Inferior parietal cortex (tissue), 1 donor: Measurements from ENCODE around the gene KCNMB3.
A peak's percentile ranks its signal among the peaks of the same experiment; 100 is the strongest.
"Not testable (repeated sequence)": the region's sequence is repeated elsewhere in the genome, so short reads cannot be mapped to it uniquely, and the experiment has no call there.

Source experiments
- DNase-seq: peaks from one replicate; pipeline ENCODE4 v3.0.0-alpha.2; 2016; ENCODE audit errors: extremely low spot score

KCNMB3 gene

DNA sequence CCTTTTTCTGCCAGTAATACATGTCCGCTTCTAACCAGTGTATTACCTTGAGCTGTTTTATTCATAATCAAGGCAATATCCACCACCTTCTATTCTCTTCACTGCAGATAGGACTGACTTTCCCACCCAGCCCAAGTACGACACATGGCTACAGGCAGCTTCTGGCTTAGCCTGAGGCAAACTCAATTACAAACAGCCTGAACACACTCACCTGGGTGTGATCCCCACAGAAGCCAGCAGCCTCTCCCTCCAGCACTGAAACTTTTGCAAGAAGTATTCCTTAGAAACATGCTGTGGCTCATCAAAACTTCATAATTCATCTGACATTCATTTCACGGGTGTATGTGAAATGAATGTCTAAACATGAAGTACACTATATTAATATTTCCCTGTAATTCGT is 13.5 kb upstream of the KCNMB3 start:
- DNase-seq = no peak

- no peak for DNase-seq
These were observed 12.2 kb upstream of the KCNMB3 start for GRCh38 chr3:179263134-179263533.

DNA sequence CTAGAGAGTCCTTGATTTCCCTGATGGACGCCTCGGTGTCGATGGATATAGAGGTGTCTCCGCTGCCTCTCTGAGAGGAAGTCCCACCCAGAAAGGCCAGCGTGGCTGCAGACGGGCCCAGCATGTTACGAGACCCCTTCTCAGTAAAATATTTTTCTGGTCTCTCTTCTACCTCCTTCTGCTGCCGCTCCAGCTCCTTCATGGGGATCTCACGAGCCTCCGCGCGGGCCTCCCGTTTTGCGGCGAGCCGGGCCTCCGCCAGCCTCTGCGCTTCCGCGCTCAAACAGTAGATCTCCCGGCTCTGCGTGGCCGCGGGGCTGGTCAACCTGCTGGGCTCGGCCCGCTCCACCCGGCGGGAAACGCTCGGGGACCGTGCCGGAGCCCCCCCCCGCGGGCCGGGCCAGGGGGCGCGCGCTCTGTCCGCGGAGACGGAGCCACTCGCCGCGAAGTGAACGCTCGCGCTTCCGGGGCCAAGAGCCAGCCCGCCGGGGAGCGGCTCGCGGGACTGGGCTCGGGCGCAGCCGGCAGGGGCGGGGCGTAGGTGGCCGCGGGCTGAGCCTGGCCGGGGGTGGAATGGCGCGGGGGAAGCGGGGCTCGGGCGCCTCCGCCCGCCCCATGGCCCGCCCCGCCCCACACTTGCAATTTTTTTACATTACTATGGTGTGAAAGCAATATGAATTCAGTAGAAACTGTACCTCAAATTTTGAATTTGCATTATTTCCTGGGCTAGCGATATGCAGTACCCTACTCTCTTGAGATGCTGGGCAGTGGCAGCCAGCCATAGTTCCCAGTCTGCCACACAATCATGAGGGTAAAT is 10.2 kb upstream of the KCNMB3 start:
- peak; percentile 40 for DNase-seq

- not testable (repeated sequence) for DNase-seq
These were observed 9.2 kb upstream of the KCNMB3 start for GRCh38 chr3:179259959-179260756.

- no peak for DNase-seq
These were observed 7.9 kb upstream of the KCNMB3 start for GRCh38 chr3:179258820-179259219.

GRCh38 chr3:179257742-179258141 is 6.8 kb upstream of the KCNMB3 start:
- DNase-seq = not testable (repeated sequence)

- no peak for DNase-seq
These were observed 5.9 kb upstream of the KCNMB3 start for GRCh38 chr3:179256813-179257212.

DNA sequence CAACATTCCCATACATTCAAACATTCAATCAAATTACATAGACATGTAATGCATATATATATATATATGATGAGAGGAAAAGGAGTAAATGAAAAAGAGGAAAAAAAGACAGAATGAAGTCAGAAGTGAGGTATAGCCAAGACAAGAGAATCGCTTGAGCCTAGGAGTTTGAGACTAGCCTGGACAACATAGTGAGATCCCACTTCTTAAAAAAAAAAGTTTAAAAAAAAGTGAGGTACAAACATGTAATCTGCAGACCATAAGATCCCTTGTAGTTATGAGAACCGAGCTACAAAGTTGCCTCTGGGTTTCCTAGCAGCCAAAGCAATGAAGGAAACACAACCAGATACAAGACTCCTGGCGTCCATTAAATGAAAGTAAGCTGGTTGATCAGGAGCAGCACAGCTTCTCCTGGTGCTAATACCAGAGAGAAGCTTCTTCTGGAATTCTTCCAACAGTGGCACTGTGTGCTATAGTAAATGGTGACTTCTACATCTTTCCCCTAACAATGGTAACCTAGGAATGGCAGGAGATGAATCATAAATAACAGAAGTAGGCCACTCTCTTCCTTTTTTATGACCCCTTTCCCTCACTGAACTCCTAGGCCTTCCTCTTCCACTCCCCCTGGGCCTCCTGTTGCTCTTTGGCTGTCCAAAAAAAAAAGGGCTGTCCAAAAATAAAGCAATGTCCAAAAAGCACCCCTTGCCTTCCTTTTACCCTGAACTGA is 3.5 kb downstream of the KCNMB3 start:
- DNase-seq = no peak

DNA sequence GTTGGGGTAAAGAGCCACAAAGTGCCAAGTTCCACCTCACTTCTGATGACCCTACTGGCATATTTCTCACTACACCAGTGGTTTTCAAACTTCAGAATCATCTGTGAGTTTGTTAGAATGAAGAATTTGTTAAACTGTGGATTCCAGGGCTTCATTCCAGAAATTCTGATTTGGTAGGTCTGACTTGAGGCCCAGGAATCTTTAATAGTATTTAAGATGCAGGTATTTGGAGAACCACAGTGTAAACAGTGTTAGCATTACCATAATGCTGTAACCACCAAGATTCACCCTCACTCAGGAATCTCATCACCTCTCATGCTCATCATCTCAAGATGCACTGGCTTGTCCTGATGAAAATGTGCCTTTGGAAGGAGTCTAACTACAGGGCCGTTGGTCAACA is 6.0 kb downstream of the KCNMB3 start:
- no peak for DNase-seq

GRCh38 chr3:179242859-179243258 is 8.1 kb downstream of the KCNMB3 start:
- not testable (repeated sequence) for DNase-seq

DNA sequence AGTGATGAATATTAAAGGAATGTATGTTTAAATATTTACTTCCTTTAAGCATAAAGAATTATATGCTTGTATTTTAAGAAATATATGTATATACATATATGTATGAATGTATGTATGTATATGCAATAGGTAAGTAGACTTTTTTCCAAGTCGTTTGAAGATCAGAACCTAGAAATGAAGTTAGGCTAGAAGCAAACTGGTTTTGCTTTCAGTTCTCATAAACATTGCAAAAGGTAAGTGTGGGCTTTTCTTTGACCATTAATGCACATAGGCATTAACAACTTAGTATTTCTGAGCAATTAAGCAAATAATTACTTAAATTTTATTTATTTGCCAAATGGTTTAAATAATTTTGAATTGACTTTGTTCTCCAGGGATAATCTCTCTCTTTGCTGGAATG is 10.6 kb downstream of the KCNMB3 start:
- not testable (repeated sequence) for DNase-seq

DNA sequence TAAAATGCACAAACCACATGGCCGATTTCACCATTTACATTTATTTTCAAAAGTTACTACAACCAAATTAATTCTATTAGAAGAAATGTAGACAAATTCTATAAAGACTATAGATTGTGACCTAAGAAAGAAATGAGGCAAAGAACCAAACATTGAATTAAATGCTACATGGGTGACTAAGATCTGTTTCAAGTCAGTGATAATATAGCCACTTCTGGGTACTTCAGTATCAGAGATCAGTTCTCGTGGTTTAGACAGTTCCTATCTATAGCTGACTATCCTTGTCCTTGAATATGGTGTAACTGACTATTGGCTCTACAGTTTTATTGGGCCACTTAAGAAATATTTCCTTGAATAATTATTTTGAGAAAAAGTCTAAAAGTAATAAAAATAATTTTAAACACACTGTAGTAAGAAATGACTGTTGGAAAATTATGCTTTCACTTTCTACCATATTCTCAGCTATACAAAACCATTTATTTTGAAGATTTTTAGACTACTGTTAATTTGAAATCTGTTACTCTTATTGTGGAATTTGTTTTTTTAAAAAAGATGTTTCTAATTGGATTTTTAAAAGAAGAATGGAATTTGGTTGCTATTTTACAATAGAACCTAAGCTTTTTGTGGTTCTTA is 14.1 kb downstream of the KCNMB3 start:
- no peak for DNase-seq

DNA sequence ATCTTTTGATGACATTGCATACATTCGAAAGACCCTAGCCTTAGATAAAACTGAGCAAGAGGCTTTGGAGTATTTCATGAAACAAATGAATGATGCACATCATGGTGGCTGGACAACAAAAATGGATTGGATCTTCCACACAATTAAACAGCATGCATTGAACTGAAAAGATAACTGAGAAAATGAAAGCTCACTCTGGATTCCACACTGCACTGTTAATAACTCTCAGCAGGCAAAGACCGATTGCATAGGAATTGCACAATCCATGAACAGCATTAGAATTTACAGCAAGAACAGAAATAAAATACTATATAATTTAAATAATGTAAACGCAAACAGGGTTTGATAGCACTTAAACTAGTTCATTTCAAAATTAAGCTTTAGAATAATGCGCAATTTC is 16.7 kb downstream of the KCNMB3 start:
- no peak for DNase-seq

DNA sequence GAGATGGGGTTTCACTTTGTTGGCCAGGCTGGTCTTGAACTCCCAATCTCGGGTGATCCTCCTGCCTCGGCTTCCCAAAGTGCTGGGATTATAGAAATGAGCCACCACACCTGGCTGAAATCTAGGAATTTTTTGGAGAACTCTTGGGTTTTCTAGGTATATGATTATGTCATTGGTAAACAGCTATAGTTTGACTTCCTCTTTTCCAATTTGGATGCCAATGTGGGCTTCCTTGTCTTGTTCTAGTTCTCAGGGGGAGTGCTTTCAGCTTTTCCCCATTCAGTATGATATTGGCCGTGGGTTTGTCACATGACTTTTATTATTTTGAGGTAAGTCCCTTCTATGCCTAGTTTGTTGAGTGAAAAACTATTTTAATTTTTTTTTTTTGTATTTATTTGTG is 17.9 kb downstream of the KCNMB3 start:
- DNase-seq = no peak

DNA sequence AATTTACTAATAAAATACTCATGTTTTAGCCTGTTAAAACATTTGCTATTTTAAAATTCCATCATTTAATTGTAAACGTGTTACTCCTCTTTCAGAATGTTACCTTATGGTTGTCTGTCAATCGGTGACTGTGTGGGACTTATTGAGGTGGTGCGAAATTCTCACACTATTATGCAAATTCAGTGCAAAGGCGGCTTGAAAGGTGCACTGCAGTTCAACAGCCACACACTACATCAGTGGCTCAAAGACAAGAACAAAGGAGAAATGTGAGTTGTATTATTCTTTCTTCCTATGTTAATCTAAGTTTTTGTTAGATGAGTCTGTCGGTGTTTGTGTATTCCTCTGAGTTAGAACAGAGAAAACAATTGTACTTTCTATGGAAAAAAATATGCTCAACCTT is 21.7 kb downstream of the KCNMB3 start:
- no peak for DNase-seq

- DNase-seq = no peak
These were observed 23.6 kb downstream of the KCNMB3 start for GRCh38 chr3:179227349-179227748.

DNA sequence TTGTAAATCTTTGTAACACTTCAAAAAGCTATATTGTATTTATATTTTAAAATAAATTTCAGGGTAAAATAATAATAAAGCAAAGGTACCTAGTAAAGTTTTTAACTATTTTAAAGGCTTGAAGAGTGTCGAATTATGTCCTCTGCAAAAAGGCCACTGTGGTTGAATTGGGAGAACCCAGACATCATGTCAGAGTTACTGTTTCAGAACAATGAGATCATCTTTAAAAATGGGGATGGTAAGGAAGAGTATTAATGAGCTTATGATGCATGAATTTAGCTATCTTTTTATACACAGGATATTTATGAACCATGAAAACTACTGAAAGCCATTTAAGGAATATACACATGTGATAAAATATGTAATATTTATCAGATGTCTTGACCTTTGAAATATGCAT is 26.3 kb downstream of the KCNMB3 start:
- DNase-seq = no peak

GRCh38 chr3:179223548-179223947 is 27.4 kb downstream of the KCNMB3 start:
- no peak for DNase-seq

DNA sequence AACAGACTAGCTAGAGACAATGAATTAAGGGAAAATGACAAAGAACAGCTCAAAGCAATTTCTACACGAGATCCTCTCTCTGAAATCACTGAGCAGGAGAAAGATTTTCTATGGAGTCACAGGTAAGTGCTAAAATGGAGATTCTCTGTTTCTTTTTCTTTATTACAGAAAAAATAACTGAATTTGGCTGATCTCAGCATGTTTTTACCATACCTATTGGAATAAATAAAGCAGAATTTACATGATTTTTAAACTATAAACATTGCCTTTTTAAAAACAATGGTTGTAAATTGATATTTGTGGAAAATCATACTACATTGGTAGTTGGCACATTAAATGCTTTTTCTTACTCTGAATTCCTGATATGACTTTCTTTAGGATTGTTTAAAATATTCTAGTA is 32.7 kb downstream of the KCNMB3 start:
- DNase-seq = not testable (repeated sequence)

GRCh38 chr3:179215550-179215949 is 35.4 kb downstream of the KCNMB3 start:
- not testable (repeated sequence) for DNase-seq

- DNase-seq = no peak
These were observed 50.1 kb downstream of the KCNMB3 start for GRCh38 chr3:179200790-179201189.

DNA sequence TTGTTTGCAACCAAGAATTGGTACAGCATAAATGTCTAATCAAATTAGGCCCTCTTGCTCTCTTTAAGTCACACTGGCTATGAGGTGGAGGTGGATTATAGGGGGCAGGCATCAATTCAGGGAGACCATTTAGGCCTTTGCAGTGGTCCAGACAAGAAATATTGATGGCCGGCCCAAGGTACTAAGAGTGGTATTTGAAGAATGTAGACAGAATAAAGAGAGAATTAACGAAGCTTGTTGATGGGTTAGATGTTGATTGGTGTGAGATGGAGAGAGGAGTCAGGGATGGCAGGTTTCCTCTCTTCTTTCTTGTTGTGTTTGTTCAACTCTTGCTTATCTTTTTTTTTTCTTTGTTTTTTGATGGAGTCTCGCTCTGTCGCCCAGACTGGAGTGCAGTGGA is 54.2 kb downstream of the KCNMB3 start:
- no peak for DNase-seq
